ENCODE data around the gene SHC3. TPM values are rescaled to one million over a fixed set of nuclear protein-coding genes. Genes with fewer than 3 reads are reported as not detected.

Gene SHC3
- total RNA-seq, 1 experiment from 2014 or later = 0.27 TPM

DNA sequence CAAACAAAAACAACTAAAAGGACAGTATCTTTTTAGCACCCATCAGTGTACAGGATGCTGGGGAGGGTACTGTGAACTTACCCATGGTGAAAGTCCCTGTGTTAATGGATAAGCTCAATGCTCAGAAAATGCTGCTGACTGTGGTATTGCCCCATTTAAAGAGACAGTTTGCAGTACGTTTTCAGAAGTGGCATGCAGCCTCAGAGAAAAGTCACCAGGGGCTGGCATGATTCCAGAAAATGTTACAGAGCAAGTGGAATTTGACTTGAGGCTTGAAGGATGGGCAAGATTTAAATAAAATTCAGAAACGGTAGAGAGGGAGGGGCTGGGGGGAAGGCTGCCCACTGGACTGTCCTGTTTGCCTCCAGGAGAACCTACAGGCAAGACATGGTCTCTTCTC, 180.1 kb downstream of the SHC3 start:
- Histone ChIP-seq H3K4me1 (ENCODE audit: control insufficient read depth in 1 of 2, insufficient read depth in 2 of 2, low read length in 2 of 2) (peaks cover 0 to 8% of the 10 kb centered on the region in 2 experiments; a peak in 1 of 4 replicates), H3K9ac (ENCODE audit: low read length) (no peak overlapping the region), H2AFZ (ENCODE audit: low read depth, low read length, poor library complexity, severe bottlenecking) (no peak overlapping the region), H3K27ac (ENCODE audit: low read depth, low read length) (no peak overlapping the region), H3K4me3 (replicated peaks in 1 of 2; ENCODE audit: low read depth in 1 of 2, low read length in 2 of 2) (no peak overlapping the region), H3K9me3 (ENCODE audit: control insufficient read depth in 1 of 2, insufficient read depth in 1 of 2, low read depth in 1 of 2, low read length in 2 of 2) (no peaks in the 10 kb centered on the region), H3K27me3 (ENCODE audit: insufficient read depth, low read length) (peaks cover 2% of the 10 kb centered on the region; the same call in 1 of the 2 replicates), H3K9me2 (ENCODE audit: insufficient read depth) (no peaks in the 10 kb centered on the region), H3K36me3 (ENCODE audit: control insufficient read depth in 1 of 2, insufficient read depth in 2 of 2, low read length in 2 of 2) (no peaks in the 10 kb centered on the region), H3K4me2 (ENCODE audit: low read length) (no peak overlapping the region), H4K20me1 (ENCODE audit: insufficient read depth) (no peaks in the 10 kb centered on the region), H3K79me2 (ENCODE audit: insufficient read depth, low read length) (no peaks in the 10 kb centered on the region)
- ChIA-PET CTCF (no interaction called here), POLR2A (no interaction called here), RAD21 (ENCODE audit: low non-redundant PET in 1 of 2, low total read pairs in 2 of 2, uncharacterized antibody in 2 of 2, unreplicated experiment in 2 of 2) (no interaction called here)
- DNase-seq (ENCODE audit: low read depth, low spot score) (no peak), ATAC-seq (no peak)
- no TSS peak for BruUV-seq (replicated peaks)
- intact Hi-C loops (cut with micrococcal nuclease) = no loop called here
- no peak for TF ChIP-seq EGR1 (IDR thresholded peaks at IDR 0.05; ENCODE audit: low read depth)
- no peak for TF ChIP-seq ZNF274 (IDR thresholded peaks at IDR 0.05; ENCODE audit: low read depth, low read length)
- TF ChIP-seq POLR2A (IDR thresholded peaks at IDR 0.05; ENCODE audit: borderline replicate concordance, extremely low read depth, insufficient read depth, insufficient read length) = no peak

DNA sequence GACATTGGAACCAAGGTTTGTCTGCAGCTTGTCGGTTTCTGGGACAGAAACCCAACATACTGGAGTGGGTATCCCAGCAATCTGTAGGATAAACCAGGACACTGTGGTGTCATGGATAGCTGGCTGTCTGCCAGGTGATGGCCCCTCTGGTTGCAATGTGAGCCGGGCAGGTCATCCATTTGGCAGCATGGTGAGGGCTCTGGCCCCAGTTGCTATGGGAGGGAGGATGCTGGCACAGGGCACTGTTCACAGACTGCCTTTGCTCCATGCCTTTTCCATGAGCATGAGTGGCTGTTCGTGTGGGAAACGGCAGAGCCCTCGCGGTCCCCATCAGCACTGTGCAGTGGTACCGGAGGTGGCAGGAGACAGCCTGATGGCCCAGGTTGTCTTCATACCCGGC, 181.0 kb downstream of the SHC3 start:
- POLR2A ChIA-PET = no interaction called here
- no peaks in the 10 kb centered on the region for H3K79me2 ChIP-seq (ENCODE audit: insufficient read depth, low read length)
- CTCF ChIA-PET = no interaction called here
- no TSS peak for BruUV-seq (replicated peaks)
- H3K27me3 ChIP-seq (ENCODE audit: insufficient read depth, low read length) = no peaks in the 10 kb centered on the region
- H4K20me1 ChIP-seq (ENCODE audit: insufficient read depth) = no peaks in the 10 kb centered on the region
- RAD21 ChIA-PET (ENCODE audit: low non-redundant PET in 1 of 2, low total read pairs in 2 of 2, uncharacterized antibody in 2 of 2, unreplicated experiment in 2 of 2) = no interaction called here
- H2AFZ ChIP-seq (ENCODE audit: low read depth, low read length, poor library complexity, severe bottlenecking) = no peak overlapping the region
- DNase-seq (ENCODE audit: low read depth, low spot score) (no peak), ATAC-seq (no peak)
- peaks cover 0 to 8% of the 10 kb centered on the region in 2 experiments; a peak in 1 of 4 replicates for H3K4me1 ChIP-seq (ENCODE audit: control insufficient read depth in 1 of 2, insufficient read depth in 2 of 2, low read length in 2 of 2)
- intact Hi-C loops (cut with micrococcal nuclease) = no loop called here
- no peak overlapping the region for H3K4me3 ChIP-seq (replicated peaks in 1 of 2; ENCODE audit: low read depth in 1 of 2, low read length in 2 of 2)
- H3K4me2 ChIP-seq (ENCODE audit: low read length) = no peak overlapping the region
- no peaks in the 10 kb centered on the region for H3K9me2 ChIP-seq (ENCODE audit: insufficient read depth)
- H3K27ac ChIP-seq (ENCODE audit: low read depth, low read length) = no peak overlapping the region
- no peaks in the 10 kb centered on the region for H3K9me3 ChIP-seq (ENCODE audit: control insufficient read depth in 1 of 2, insufficient read depth in 1 of 2, low read depth in 1 of 2, low read length in 2 of 2)
- no peak overlapping the region for H3K9ac ChIP-seq (ENCODE audit: low read length)
- TF ChIP-seq, protein P1, sequence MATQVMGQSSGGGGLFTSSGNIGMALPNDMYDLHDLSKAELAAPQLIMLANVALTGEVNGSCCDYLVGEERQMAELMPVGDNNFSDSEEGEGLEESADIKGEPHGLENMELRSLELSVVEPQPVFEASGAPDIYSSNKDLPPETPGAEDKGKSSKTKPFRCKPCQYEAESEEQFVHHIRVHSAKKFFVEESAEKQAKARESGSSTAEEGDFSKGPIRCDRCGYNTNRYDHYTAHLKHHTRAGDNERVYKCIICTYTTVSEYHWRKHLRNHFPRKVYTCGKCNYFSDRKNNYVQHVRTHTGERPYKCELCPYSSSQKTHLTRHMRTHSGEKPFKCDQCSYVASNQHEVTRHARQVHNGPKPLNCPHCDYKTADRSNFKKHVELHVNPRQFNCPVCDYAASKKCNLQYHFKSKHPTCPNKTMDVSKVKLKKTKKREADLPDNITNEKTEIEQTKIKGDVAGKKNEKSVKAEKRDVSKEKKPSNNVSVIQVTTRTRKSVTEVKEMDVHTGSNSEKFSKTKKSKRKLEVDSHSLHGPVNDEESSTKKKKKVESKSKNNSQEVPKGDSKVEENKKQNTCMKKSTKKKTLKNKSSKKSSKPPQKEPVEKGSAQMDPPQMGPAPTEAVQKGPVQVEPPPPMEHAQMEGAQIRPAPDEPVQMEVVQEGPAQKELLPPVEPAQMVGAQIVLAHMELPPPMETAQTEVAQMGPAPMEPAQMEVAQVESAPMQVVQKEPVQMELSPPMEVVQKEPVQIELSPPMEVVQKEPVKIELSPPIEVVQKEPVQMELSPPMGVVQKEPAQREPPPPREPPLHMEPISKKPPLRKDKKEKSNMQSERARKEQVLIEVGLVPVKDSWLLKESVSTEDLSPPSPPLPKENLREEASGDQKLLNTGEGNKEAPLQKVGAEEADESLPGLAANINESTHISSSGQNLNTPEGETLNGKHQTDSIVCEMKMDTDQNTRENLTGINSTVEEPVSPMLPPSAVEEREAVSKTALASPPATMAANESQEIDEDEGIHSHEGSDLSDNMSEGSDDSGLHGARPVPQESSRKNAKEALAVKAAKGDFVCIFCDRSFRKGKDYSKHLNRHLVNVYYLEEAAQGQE (IDR thresholded peaks at IDR 0.05; ENCODE audit: low read depth) = no peak
- TF ChIP-seq SP1 (IDR thresholded peaks at IDR 0.05; ENCODE audit: low read depth) (no peak), ELF1 (IDR thresholded peaks at IDR 0.05; ENCODE audit: borderline replicate concordance, low read depth) (no peak), CBX3 (IDR thresholded peaks at IDR 0.05; ENCODE audit: low read depth) (no peak), SIN3A (IDR thresholded peaks at IDR 0.05; ENCODE audit: low read depth) (no peak), TCF7L2 (IDR thresholded peaks at IDR 0.05; ENCODE audit: borderline replicate concordance, extremely low read depth, insufficient read depth, insufficient read length) (no peak), ZNF274 (IDR thresholded peaks at IDR 0.05; ENCODE audit: low read depth, low read length) (no peak)
- TF ChIP-seq, protein P2, sequence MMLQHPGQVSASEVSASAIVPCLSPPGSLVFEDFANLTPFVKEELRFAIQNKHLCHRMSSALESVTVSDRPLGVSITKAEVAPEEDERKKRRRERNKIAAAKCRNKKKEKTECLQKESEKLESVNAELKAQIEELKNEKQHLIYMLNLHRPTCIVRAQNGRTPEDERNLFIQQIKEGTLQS (IDR thresholded peaks at IDR 0.05) = no peak
- no peaks in the 10 kb centered on the region for H3K36me3 ChIP-seq (ENCODE audit: control insufficient read depth in 1 of 2, insufficient read depth in 2 of 2, low read length in 2 of 2)

Data from HCT116 (cell line).